ENCODE results near the gene SGPP2.

The SGPP2 gene

DNA sequence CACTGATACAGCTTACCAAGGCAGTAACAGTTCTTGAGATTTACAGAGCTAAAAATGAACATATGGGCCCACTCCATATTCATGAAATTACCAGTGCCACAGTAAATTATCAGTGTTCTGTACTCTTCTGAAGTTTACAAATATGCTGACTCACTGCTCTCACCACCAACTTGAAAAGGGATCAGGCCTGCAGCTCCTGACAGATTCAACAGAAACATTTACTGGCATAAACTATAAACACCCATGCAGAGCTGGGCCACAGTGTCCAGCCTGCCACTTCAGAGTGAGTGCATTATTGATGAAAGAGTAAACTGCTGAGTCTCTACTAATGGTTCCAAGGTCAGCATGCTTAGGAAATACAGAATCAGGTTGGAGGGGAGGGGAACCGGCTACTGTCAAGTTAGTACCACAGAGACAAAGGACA, 148.4 kb downstream of the SGPP2 start:
- TF ChIP-seq, protein P1, sequence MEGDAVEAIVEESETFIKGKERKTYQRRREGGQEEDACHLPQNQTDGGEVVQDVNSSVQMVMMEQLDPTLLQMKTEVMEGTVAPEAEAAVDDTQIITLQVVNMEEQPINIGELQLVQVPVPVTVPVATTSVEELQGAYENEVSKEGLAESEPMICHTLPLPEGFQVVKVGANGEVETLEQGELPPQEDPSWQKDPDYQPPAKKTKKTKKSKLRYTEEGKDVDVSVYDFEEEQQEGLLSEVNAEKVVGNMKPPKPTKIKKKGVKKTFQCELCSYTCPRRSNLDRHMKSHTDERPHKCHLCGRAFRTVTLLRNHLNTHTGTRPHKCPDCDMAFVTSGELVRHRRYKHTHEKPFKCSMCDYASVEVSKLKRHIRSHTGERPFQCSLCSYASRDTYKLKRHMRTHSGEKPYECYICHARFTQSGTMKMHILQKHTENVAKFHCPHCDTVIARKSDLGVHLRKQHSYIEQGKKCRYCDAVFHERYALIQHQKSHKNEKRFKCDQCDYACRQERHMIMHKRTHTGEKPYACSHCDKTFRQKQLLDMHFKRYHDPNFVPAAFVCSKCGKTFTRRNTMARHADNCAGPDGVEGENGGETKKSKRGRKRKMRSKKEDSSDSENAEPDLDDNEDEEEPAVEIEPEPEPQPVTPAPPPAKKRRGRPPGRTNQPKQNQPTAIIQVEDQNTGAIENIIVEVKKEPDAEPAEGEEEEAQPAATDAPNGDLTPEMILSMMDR (IDR thresholded peaks at IDR 0.05): no peak

DNA sequence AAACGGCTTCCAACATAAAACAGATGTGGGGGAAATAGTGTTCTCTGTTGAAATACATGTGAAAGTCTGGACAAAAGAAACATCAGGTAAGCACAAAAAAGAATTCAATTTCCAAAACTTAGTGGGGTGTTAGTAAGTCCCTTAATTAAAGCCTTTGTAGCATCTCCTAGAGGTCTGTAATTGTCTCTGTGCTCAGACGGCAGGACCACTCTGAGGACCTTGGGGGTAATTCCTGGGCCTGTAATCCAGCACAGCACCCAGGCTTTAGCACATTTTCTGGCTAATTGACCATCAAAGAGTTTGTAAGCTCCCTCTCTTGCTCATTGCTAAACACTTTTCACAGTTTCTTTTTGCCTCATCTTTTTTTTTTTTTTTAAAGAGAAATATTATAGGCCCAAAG, 151.3 kb downstream of the SGPP2 start:
- TF ChIP-seq, protein P1 (IDR thresholded peaks at IDR 0.05): no peak

DNA sequence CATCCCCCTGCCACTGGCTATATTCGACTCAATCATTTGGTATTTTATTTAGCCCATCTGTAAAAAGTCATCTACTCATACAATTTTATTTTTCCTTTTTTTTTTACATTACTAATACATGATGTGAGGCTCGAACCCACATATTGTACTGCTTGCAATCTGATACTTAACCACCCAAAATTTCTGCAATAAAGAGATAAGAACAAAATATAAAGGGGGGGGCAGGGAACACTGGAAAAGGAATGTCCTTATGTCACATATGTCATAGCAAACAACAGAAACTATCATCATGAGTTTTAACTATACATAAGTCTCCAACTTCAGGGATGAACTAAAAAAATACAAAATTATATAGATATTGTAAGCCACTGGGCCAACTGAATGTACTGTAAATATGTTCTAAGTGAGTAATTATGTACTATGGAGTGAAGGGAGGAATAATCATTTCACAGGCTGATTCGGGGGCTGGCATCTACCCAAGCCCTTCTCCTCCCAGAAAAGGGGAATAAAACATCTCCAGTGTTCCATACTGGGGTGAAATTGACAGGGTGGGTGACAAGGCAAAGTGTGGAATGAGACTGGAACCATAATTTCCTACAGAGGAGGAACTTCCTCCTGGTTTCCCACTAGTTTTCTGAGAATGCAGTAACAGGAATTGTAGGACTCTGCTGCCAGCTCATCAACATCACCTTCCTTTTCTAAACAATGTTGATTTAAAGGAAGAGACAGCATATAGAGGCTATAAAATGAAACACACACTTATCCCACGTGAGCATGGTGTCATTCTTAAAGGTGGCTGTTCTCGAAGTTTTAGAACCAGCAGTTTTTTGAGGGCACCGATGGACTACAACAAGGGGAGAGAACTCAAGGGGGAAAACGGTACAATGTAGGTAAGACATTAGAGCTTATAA, 152.1 kb downstream of the SGPP2 start:
- TF ChIP-seq, protein P1 (IDR thresholded peaks at IDR 0.05): no peak

DNA sequence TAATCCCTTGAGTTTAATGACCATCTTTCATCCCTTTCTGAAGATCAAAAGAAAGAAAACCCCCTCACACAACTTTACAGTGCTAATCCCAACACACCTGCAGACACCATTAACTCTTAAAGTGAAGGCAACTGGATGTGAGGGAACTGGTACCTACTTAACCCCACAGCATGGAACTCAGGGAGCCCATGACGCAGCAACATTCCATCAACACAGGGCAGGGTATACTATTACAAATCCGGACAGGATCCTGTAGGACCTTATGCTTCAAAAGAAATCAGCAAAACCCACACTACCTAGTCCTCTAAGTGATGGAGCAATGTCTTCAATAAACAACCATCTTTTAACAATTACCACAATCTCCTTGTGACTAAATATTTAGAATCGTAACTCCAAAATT, 153.0 kb downstream of the SGPP2 start:
- TF ChIP-seq, protein P1 (IDR thresholded peaks at IDR 0.05): no peak

DNA sequence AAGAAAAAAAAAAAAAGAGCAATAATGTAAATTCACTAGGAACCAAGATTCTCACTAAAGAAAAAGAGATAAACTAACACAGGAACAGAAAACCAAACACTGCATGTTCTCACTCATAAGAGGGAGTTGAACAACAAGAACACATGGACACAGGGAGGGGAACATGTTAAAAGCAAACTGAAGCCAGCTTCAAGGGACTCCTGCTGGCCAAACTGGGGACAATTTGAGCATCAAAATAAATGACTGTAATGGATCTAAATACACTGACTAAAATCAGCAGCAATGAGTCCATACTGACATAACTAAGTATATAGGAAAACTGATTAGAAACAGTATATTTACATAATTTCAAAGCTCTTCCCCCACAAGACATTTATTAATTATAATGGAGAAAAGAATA, 158.6 kb downstream of the SGPP2 start:
- TF ChIP-seq, protein P1 (IDR thresholded peaks at IDR 0.05): no peak

DNA sequence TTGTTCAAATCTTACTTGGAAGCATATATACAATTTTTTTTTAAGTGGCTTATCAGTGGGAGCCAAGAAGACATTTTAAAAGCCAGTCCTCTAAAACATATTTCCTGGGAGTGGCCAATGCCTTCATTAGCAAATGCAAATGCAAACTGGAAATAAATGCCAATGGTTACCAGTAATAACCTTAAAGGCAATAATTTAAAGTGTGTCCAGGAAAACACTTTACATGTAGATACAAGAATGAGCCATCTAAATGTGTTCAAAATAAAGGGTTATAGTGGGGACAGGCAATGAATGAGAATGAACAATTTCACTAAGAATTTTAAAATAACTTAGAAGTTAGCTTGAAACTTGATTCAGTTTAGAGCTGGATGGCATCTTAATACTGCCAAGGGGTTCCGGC, 167.3 kb downstream of the SGPP2 start:
- TF ChIP-seq, protein P1 (IDR thresholded peaks at IDR 0.05): no peak

DNA sequence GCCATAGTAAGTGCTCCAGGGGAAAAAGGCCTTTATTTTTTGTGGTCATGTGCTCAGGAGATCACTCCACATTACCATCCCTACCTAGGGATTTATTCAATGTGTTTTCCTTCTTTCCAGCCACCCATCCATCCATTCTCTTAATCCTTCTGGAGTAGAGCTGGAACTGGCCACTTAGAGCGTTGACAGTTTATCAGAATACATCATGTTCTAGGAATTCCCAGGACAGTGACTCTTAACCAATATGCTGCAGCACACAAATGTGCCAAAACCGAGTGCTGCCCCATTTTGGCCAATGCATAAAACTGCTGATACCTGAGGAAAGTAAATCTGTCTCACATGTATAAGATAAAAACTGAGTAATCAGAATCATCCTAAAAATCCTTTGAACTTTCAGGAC, 167.8 kb downstream of the SGPP2 start:
- TF ChIP-seq, protein P1 (IDR thresholded peaks at IDR 0.05): no peak

Data from LNCAP (cell line).